AG09319 (cell line): ENCODE measurements around the gene ZSCAN31.

Experiments
- DNase-seq: peaks from one replicate; pipeline ENCODE4 v3.0.0-alpha.2; 2010; ENCODE audit warnings: low read depth; ENCODE audit errors: extremely low read depth
- TF ChIP-seq, protein P1 (sequence below): IDR thresholded peaks from 2 replicates; pipeline ENCODE4 v1.5.1; 2011; ENCODE audit warnings: low read depth, mild to moderate bottlenecking, inconsistent platforms, low read length, moderate library complexity

Gene ZSCAN31

GRCh38 chr6:28351087-28351486 lies 15.1 kb upstream of the ZSCAN31 start:
- TF ChIP-seq, protein P1, sequence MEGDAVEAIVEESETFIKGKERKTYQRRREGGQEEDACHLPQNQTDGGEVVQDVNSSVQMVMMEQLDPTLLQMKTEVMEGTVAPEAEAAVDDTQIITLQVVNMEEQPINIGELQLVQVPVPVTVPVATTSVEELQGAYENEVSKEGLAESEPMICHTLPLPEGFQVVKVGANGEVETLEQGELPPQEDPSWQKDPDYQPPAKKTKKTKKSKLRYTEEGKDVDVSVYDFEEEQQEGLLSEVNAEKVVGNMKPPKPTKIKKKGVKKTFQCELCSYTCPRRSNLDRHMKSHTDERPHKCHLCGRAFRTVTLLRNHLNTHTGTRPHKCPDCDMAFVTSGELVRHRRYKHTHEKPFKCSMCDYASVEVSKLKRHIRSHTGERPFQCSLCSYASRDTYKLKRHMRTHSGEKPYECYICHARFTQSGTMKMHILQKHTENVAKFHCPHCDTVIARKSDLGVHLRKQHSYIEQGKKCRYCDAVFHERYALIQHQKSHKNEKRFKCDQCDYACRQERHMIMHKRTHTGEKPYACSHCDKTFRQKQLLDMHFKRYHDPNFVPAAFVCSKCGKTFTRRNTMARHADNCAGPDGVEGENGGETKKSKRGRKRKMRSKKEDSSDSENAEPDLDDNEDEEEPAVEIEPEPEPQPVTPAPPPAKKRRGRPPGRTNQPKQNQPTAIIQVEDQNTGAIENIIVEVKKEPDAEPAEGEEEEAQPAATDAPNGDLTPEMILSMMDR, result no peak
- no peak for DNase-seq

DNA sequence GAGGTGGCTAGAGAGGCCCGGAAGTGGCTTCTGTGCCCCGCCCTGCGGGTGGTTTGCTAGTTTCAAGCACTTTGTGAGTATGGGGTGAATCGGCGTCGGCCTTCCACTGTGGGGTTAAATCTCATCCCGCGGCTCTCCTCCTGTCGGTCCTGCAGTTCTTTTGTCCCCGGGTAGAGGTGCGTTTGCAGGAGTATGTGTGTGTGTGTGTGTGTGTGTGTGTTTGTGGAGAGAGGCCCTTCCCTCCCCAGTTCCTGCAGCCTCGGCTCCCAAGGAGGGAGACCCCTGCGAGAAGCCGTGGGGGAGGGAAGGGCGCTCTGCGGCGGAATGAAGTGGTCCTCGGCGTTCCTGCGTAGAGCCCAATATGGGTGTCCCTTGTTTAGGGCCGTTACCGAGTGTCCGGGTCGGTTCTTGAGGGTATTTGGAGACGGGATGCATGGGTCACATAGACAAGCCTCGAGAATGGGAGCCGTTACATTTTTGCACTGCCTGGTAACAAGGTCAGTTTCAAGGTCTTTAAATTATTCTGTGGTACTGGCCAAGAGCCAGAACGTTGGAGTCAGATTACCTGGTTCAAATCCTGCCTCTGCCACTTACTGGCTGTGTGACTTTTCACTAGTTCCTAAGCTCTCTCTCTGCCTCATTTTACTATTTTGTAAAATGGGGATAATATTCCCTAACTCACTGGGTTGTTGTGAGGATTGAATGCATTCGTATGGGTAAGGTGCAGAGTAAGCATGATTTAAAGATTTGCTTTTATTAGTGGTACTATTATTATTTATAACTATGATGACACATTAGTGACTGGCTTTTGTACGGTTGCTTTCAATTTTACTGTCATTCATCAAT lies 14.2 kb upstream of the ZSCAN31 start, which contains the start of gene ZKSCAN3:
ZKSCAN3 (plus strand) TSS at position 56 of the 846 bp plus-strand sequence. CDS start 9,640 bp downstream, outside the sequence.
- no peak for DNase-seq
- TF ChIP-seq, protein P1, result no peak

DNA sequence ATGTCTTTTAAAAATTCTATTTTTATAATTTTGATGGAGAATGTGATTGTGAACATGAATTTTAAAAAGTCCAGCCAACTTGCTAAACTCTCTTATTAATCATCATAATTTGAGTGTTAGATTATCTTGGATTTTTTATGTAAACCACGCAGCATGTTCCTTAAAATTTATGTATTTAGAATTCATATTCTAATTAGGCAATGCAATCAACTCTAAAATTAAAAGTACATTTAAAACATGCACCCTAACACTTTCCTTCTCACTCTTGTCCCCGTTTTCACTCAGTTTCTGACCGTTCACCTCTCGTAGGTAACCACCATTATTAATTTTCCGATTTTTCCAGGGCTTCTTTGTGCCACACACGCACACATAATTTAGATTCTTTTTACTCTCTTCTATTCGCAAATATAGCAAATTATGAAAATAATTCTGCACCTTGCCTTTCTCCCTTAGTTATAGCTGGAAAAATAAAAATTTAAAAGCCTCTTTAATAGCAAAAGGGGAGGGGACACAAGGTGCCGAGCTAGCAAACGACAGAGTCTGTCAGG lies 13.5 kb upstream of the ZSCAN31 start:
- no peak for DNase-seq
- TF ChIP-seq, protein P1, result no peak

DNA sequence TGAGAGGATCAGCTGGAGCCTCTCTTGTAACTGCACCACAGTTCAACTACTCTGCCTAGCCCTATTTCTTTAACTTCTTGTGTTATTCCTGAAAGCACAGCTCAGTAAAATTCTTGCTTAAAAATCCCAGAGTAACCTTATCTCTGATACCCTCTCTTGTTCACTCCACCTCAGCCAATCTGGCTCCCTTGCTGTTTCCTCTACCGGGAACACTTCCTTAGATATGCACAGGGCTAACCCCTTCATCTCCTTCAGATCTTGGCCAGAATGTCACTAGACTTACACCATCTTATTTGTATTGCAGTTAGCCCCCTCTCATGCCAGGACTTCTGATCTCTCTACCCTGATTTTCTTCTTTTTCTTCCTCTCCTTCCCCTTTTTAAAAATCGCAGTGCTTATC lies 11.2 kb upstream of the ZSCAN31 start:
- no peak for DNase-seq

DNA sequence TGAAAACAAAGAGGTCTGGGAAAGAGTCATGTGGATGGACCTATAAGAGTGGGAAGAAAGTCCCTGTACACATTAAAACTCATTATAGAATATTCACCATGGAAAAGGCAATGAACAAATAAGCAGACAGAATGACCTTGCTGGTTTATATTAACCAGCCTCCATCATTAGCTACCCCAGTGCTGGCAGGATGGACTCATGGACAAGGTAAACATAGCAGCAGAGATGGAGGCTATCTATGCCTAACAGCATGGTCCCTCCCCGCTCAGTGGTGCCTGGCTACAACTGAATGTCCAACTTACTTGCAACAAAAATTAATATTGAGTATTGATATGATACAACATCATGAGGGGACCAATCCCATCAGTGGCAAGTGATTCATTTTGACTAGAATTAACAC lies 9.3 kb upstream of the ZSCAN31 start:
- no peak for DNase-seq
- TF ChIP-seq, protein P1, result no peak

More for the DNA sequence above, 11.2 kb upstream of the ZSCAN31 start:
- TF ChIP-seq, protein P1, result no peak

GRCh38 chr6:28343898-28344677 lies 8.1 kb upstream of the ZSCAN31 start:
- no peak for DNase-seq
- TF ChIP-seq, protein P1, result no peak
